ENCODE measurements around the gene TEAD4. TPM values are rescaled to one million over a fixed set of nuclear protein-coding genes. Genes with fewer than 3 reads are reported as not detected.

Gene TEAD4
- total RNA-seq, 1 experiment from 2014 or later = 127 TPM

DNA sequence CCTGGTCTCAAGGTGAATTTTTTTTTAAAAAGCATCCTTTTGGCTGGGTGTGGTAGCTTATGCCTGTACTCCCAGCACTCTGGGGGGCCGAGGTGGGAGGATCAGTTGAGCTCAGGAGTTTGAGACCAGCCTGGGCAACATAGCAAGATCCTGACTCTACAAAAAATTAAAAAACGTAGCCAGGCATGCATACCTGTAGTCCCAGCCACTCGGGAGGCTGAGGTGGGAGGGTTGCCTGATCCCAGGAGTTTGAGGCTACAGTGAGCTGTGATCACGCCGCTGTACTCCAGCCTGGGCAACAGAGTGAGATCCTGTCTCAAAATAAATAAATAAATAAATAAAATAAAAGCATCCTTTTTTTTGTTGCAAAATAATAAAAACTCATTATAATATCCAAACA is 130.4 kb downstream of the TEAD4 start:
- no peak overlapping the region for H2AK5ac ChIP-seq (ENCODE audit: insufficient read length, low read length)

More for the DNA sequence above, 130.4 kb downstream of the TEAD4 start:
- H3K23ac ChIP-seq (ENCODE audit: insufficient read length, low read depth, low read length) = no peak overlapping the region
- H3K79me1 ChIP-seq (ENCODE audit: insufficient read depth, low read depth, low read length, poor library complexity, severe bottlenecking) = no peaks in the 10 kb centered on the region
- DNase-seq = no peak
- no peak overlapping the region for H2AFZ ChIP-seq (ENCODE audit: low read length)
- H3K9me3 Mint-ChIP-seq = no peaks in the 10 kb centered on the region
- H4K8ac ChIP-seq (replicated peaks; ENCODE audit: insufficient read length, low read depth, low read length) = no peak overlapping the region
- H3T11ph ChIP-seq (ENCODE audit: low read length) = no peak overlapping the region
- H3K4ac ChIP-seq (ENCODE audit: low read depth, low read length) = no peak overlapping the region
- no peak overlapping the region for H3K4me2 ChIP-seq (ENCODE audit: insufficient read depth, insufficient read length, low read length)
- WGBS (ENCODE audit: extremely low coverage, insufficient read length, low lambda C conversion rate) = no CpG with 5 or more reads among the region's 5 CpGs
- no peak overlapping the region for H2BK5ac ChIP-seq (ENCODE audit: insufficient read length, low read length)
- no peak overlapping the region for H2BK15ac ChIP-seq (ENCODE audit: low read depth, low read length)
- H3K18ac ChIP-seq (ENCODE audit: insufficient read length, low read depth, low read length) = no peak overlapping the region
- TF ChIP-seq, protein P1, sequence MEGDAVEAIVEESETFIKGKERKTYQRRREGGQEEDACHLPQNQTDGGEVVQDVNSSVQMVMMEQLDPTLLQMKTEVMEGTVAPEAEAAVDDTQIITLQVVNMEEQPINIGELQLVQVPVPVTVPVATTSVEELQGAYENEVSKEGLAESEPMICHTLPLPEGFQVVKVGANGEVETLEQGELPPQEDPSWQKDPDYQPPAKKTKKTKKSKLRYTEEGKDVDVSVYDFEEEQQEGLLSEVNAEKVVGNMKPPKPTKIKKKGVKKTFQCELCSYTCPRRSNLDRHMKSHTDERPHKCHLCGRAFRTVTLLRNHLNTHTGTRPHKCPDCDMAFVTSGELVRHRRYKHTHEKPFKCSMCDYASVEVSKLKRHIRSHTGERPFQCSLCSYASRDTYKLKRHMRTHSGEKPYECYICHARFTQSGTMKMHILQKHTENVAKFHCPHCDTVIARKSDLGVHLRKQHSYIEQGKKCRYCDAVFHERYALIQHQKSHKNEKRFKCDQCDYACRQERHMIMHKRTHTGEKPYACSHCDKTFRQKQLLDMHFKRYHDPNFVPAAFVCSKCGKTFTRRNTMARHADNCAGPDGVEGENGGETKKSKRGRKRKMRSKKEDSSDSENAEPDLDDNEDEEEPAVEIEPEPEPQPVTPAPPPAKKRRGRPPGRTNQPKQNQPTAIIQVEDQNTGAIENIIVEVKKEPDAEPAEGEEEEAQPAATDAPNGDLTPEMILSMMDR (conservative IDR thresholded peaks at IDR 0.05) = no peak
- H2BK12ac ChIP-seq (ENCODE audit: insufficient read length, low read depth, low read length) = no peak overlapping the region
- H4K91ac ChIP-seq (ENCODE audit: insufficient read length, low read depth, low read length) = no peak overlapping the region
- no peaks in the 10 kb centered on the region for H4K20me1 ChIP-seq (ENCODE audit: control insufficient read depth, insufficient read depth, insufficient read length)
- H3K23me2 ChIP-seq (ENCODE audit: insufficient read length, low read depth, low read length, poor library complexity, severe bottlenecking) = no peaks in the 10 kb centered on the region
- H2BK120ac ChIP-seq (ENCODE audit: low read depth, low read length, poor library complexity, severe bottlenecking) = no peak overlapping the region
- H3K4me3 Mint-ChIP-seq = no peak overlapping the region
- 0 out of 2 replicates have a peak, but pooled peaks cover 1% of the 10 kb centered on the region for H3K4me1 ChIP-seq (ENCODE audit: insufficient read depth, low read length)
- H3K27me3 ChIP-seq (ENCODE audit: insufficient read depth, low read length) = no peaks in the 10 kb centered on the region
- H3K79me2 ChIP-seq (ENCODE audit: insufficient read depth, low read length) = no peaks in the 10 kb centered on the region; the same call in 1 of the 2 replicates
- H3K14ac ChIP-seq (ENCODE audit: insufficient read depth, low read length) = no peak overlapping the region
- H3K56ac ChIP-seq (ENCODE audit: insufficient read length, low read depth, low read length) = no peak overlapping the region
- H3K27ac ChIP-seq (ENCODE audit: insufficient read length, low read depth, low read length) = no peak overlapping the region
- H3K4me1 Mint-ChIP-seq = peaks cover 43 to 51% of the 10 kb centered on the region in 2 experiments
- no peak overlapping the region for H2BK20ac ChIP-seq (ENCODE audit: low read depth, low read length, poor library complexity, severe bottlenecking)
- H3K27me3 Mint-ChIP-seq (ENCODE audit: low read depth) = no peaks in the 10 kb centered on the region; the same call in 1 of the 2 replicates
- no peaks in the 10 kb centered on the region for H3K9me3 ChIP-seq (ENCODE audit: control insufficient read depth, low read depth, low read length)
- H3K9ac ChIP-seq (ENCODE audit: extremely low read depth, insufficient read length, low read length) = no peak overlapping the region
- H4K5ac ChIP-seq (ENCODE audit: insufficient read length, low read depth, low read length) = no peak overlapping the region
- no peak overlapping the region for H3K27ac Mint-ChIP-seq
- peaks cover 2 to 10% (median 4%) of the 10 kb centered on the region in 3 experiments; a peak in 4 of 7 replicates for H3K36me3 Mint-ChIP-seq (ENCODE audit: insufficient read depth in 1 of 3, low read depth in 3 of 3)

Other genes starting within 250 kb of the TEAD4 start
- gene FKBP4, start 164.4 kb upstream of the TEAD4 start, total RNA-seq (2021) = 221 and 237 TPM in 2 replicates
- 32.7 and 41.6 TPM in 2 replicates for gene ITFG2, start 146.7 kb upstream of the TEAD4 start, total RNA-seq (2021)
- gene NRIP2, start 124.4 kb upstream of the TEAD4 start, total RNA-seq (2021) = 0.15 TPM in 2 replicates
- 0.20 TPM in 2 replicates for gene TEX52, start 102.4 kb upstream of the TEAD4 start, total RNA-seq (2021)
- gene FOXM1, start 82.2 kb upstream of the TEAD4 start, total RNA-seq (2021) = 109 TPM in 2 replicates
- 36.4 and 36.7 TPM in 2 replicates for gene RHNO1, start 82.2 kb upstream of the TEAD4 start, total RNA-seq (2021)
- 21.4 and 22.3 TPM in 2 replicates for gene TULP3, start 68.5 kb upstream of the TEAD4 start, total RNA-seq (2021)
- gene TSPAN9, start 118.0 kb downstream of the TEAD4 start, total RNA-seq (2021) = 16.8 and 19.0 TPM in 2 replicates